Esophagus squamous epithelium (tissue), 5 donors: Measurements from ENCODE around the gene SNAPC4. TPM values are rescaled to one million over a fixed set of nuclear protein-coding genes. Genes with fewer than 3 reads are reported as not detected.
"Not testable (repeated sequence)": the region's sequence is repeated elsewhere in the genome, so short reads cannot be mapped to it uniquely, and the experiment has no call there.

ENCODE experiments used
- DNase-seq: peaks from one replicate; lab custom pipeline; 2025; lab: John Stamatoyannopoulos, UW
- H3K27ac ChIP-seq, 4 donors: fragments of 200-600 bp; sonication (generic); one replicate each; pipeline ENCODE4 v1.5.1; 2016 to 2019; ENCODE audit warnings: mild to moderate bottlenecking in 1 of 4
- H3K27me3 ChIP-seq, 4 donors: fragments of 200-600 bp; sonication (generic); 1 replicate in 3 of 4; 2 replicates in 1 of 4; pipeline versions ENCODE4 v1.5.1 to v1.6.0; 2017 to 2021; ENCODE audit warnings: antibody characterized with exemption in 1 of 4
- H3K36me3 ChIP-seq, 3 donors: fragments of 200-600 bp; sonication (generic); one replicate each; pipeline ENCODE4 v1.5.1; 2016 to 2019
- H3K4me1 ChIP-seq, 3 donors: fragments of 200-600 bp; sonication (generic); one replicate each; pipeline ENCODE4 v1.5.1; 2017 to 2019
- H3K4me3 ChIP-seq, 4 donors: fragments of 200-600 bp; sonication (generic); 1 replicate in 3 of 4; 2 replicates in 1 of 4; pipeline ENCODE4 v1.5.1; 2016 to 2019; ENCODE audit warnings: mild to moderate bottlenecking in 2 of 4, moderate library complexity in 1 of 4
- H3K9me3 ChIP-seq, 3 donors: fragments of 200-600 bp; sonication (generic); one replicate each; pipeline ENCODE4 v1.5.1; 2016 to 2019
- CTCF ChIP-seq, 6 experiments: fragments of 450-650 bp in 4 of 6; fragments of 200-600 bp in 2 of 6; sonication (generic) in 2 of 6; IDR thresholded peaks; one replicate each; pipeline ENCODE4 v1.5.1; 2016 to 2019; ENCODE audit warnings: antibody characterized with exemption in 6 of 6, mild to moderate bottlenecking in 4 of 6, moderate library complexity in 4 of 6
- POLR2A ChIP-seq, 4 donors: fragments of 450-650 bp; IDR thresholded peaks; one replicate each; pipeline ENCODE4 v1.6.1; 2017; ENCODE audit warnings: antibody characterized with exemption in 4 of 4, mild to moderate bottlenecking in 4 of 4, moderate library complexity in 3 of 4
- WGBS, 2 donors: methylation state at CpG; one replicate each; pipeline ENCODE4 v1.1.5; 2018; 5-methylcytosine and 5-hydroxymethylcytosine counted together
- intact Hi-C: fragments of 100-400 bp; cut with DNase I; formaldehyde crosslinking; loops from one replicate; pipeline ENCODE4 v1.15.0; 2022
- total RNA-seq, 4 donors: library from RNA; depleted of rRNA; stranded (reverse); fragments of >200 nt; gene quantifications; one replicate each; pipeline ENCODE4 v1.1.0, GENCODE V29; 2016
- donor health status: DM: yes; HTN: yes; CAD: no.

The SNAPC4 gene
- total RNA-seq, 4 donors from 2014 or later = 2.6 to 5.1 (median 4.5) TPM

GRCh38 chr9:136429683-136430491 is 29.9 kb upstream of the SNAPC4 start:
- peaks cover 0 to 4% (median 0%) of the 10 kb centered on the region in 3 donors for H3K4me1 ChIP-seq
- no peak overlapping the region for H3K4me3 ChIP-seq
- no peaks in the 10 kb centered on the region for H3K9me3 ChIP-seq
- 62 to 72% methylated on average over 8 to 14 of the region's 32 CpGs for WGBS, 2 donors
- no peak for TF ChIP-seq POLR2A (IDR thresholded peaks at IDR 0.05)
- no peak for TF ChIP-seq CTCF (IDR thresholded peaks at IDR 0.05)
- H3K36me3 ChIP-seq = peaks cover 10 to 72% (median 17%) of the 10 kb centered on the region in 3 donors
- H3K27me3 ChIP-seq = no peaks in the 10 kb centered on the region
- no peak for DNase-seq
- H3K27ac ChIP-seq = no peak overlapping the region
- intact Hi-C loops = no loop called here

- Histone ChIP-seq H3K4me1 (no peaks in the 10 kb centered on the region), H3K9me3 (no peaks in the 10 kb centered on the region), H3K27ac (no peak overlapping the region), H3K27me3 (no peaks in the 10 kb centered on the region), H3K36me3 (peaks cover 11 to 72% (median 17%) of the 10 kb centered on the region in 3 donors), H3K4me3 (no peak overlapping the region)
- DNase-seq = no peak
- TF ChIP-seq CTCF (IDR thresholded peaks at IDR 0.05) (no peak), POLR2A (IDR thresholded peaks at IDR 0.05) (no peak)
- intact Hi-C loops = no loop called here
- WGBS, 2 donors = 80 to 85% methylated on average over 2 of the region's 21 CpGs
Measured at GRCh38 chr9:136429075-136429628, 29.2 kb upstream of the SNAPC4 start.

- H3K4me1 ChIP-seq = no peaks in the 10 kb centered on the region
- no peaks in the 10 kb centered on the region for H3K9me3 ChIP-seq
- intact Hi-C loops = no loop called here
- H3K27ac ChIP-seq = no peak overlapping the region
- WGBS, 2 donors = 49 to 67% methylated on average over 12 of the region's 12 CpGs
- no peak for DNase-seq
- H3K36me3 ChIP-seq = peaks cover 31 to 72% (median 34%) of the 10 kb centered on the region in 3 donors
- no peak for TF ChIP-seq POLR2A (IDR thresholded peaks at IDR 0.05)
- TF ChIP-seq CTCF (IDR thresholded peaks at IDR 0.05) = no peak
- no peaks in the 10 kb centered on the region for H3K27me3 ChIP-seq
- H3K4me3 ChIP-seq = no peak overlapping the region
Measured at GRCh38 chr9:136426787-136427186, 26.8 kb upstream of the SNAPC4 start.

- H3K27ac ChIP-seq, H3K27me3 ChIP-seq, DNase-seq, H3K9me3 ChIP-seq, H3K4me1 ChIP-seq, H3K4me3 ChIP-seq, intact Hi-C loops: not testable (repeated sequence)
- H3K36me3 ChIP-seq = peaks cover 31 to 78% (median 36%) of the 10 kb centered on the region in 3 donors
- 56 to 69% methylated on average over 1 to 7 of the region's 7 CpGs for WGBS, 2 donors
Measured at GRCh38 chr9:136425367-136425766, 25.4 kb upstream of the SNAPC4 start.

GRCh38 chr9:136424750-136425362 is 24.9 kb upstream of the SNAPC4 start:
- no peaks in the 10 kb centered on the region for H3K27me3 ChIP-seq
- DNase-seq = no peak
- H3K27ac ChIP-seq = no peak overlapping the region
- no peak overlapping the region for H3K4me3 ChIP-seq
- TF ChIP-seq CTCF (IDR thresholded peaks at IDR 0.05) (no peak), POLR2A (IDR thresholded peaks at IDR 0.05) (no peak)
- H3K4me1 ChIP-seq = no peaks in the 10 kb centered on the region
- H3K36me3 ChIP-seq = peaks cover 26 to 78% (median 37%) of the 10 kb centered on the region in 3 donors
- WGBS, 2 donors = 86 to 88% methylated on average over 13 to 19 of the region's 27 CpGs
- intact Hi-C loops = no loop called here
- H3K9me3 ChIP-seq = no peaks in the 10 kb centered on the region
